Measurements from ENCODE around the gene DACT3. TPM values are rescaled to one million over a fixed set of nuclear protein-coding genes. Genes with fewer than 3 reads are reported as not detected.

Gene DACT3
- polyA plus RNA-seq, 1 of the 3 experiments (the other 2 are of a cell fraction), result 9.5 TPM

GRCh38 chr19:46648060-46648960 lies 12.7 kb downstream of the DACT3 start:
- Histone ChIP-seq H3K4me3 (ENCODE audit: low read depth in 2 of 2, low read length in 1 of 2) (no peak overlapping the region), H3K36me3 (replicated peaks in 1 of 2; ENCODE audit: control insufficient read depth in 1 of 2, insufficient read depth in 2 of 2, low read length in 1 of 2) (peaks cover 5 to 8% of the 10 kb centered on the region in 2 experiments), H3K79me2 (ENCODE audit: insufficient read depth) (no peaks in the 10 kb centered on the region), H3K9me2 (no peaks in the 10 kb centered on the region), H3K9me3 (no peaks in the 10 kb centered on the region), H4K20me1 (ENCODE audit: insufficient read depth) (no peaks in the 10 kb centered on the region), H3K4me1 (ENCODE audit: control insufficient read depth in 1 of 2, insufficient read depth in 2 of 2, low read depth in 1 of 2, low read length in 1 of 2) (no peaks in the 10 kb centered on the region), H3K27me3 (ENCODE audit: insufficient read depth) (no peaks in the 10 kb centered on the region), H2AFZ (ENCODE audit: low read depth) (no peak overlapping the region), H3K27ac (ENCODE audit: low read depth in 2 of 2, low read length in 1 of 2) (no peak overlapping the region), H3F3A (replicated peaks; ENCODE audit: insufficient read depth) (no peaks in the 10 kb centered on the region), H3K9ac (no peak overlapping the region), H3K4me2 (no peak overlapping the region)
- DNase-seq, result no peak
- no peak for TF ChIP-seq IRF3 (IDR thresholded peaks at IDR 0.05; ENCODE audit: low read depth, low read length)
- TF ChIP-seq EZH2phosphoT487 (IDR thresholded peaks at IDR 0.05; ENCODE audit: borderline replicate concordance, low read depth), result no peak
- no peak for TF ChIP-seq NRF1 (IDR thresholded peaks at IDR 0.05; ENCODE audit: low read depth, low read length)
- TF ChIP-seq YY1 (IDR thresholded peaks at IDR 0.05; ENCODE audit: low read depth), result no peak
- TF ChIP-seq NFIC (IDR thresholded peaks at IDR 0.05; ENCODE audit: borderline replicate concordance), result no peak
- TF ChIP-seq GATA2 (CRISPR knock-in tag; IDR thresholded peaks at IDR 0.05), result no peak
- TF ChIP-seq RAD21 (IDR thresholded peaks at IDR 0.05; ENCODE audit: low read length), result no peak
- TF ChIP-seq RFX5 (IDR thresholded peaks at IDR 0.05; ENCODE audit: low read length), result no peak
- TF ChIP-seq EP300 (IDR thresholded peaks at IDR 0.05; ENCODE audit: borderline replicate concordance in 1 of 2, low read depth in 1 of 2, low read length in 1 of 2), result no peak
- TF ChIP-seq TCF12 (IDR thresholded peaks at IDR 0.05), result no peak
- TF ChIP-seq SIN3A (IDR thresholded peaks at IDR 0.05; ENCODE audit: borderline replicate concordance, low read depth, low read length), result no peak
- TF ChIP-seq MXI1 (IDR thresholded peaks at IDR 0.05; ENCODE audit: low read depth, low read length), result no peak
- TF ChIP-seq FOXM1 (IDR thresholded peaks at IDR 0.05; ENCODE audit: low read depth), result no peak
- TF ChIP-seq RXRA (IDR thresholded peaks at IDR 0.05; ENCODE audit: borderline replicate concordance, low read depth), result no peak
- TF ChIP-seq FOSL2 (IDR thresholded peaks at IDR 0.05; ENCODE audit: borderline replicate concordance, low read depth), result no peak
- TF ChIP-seq CHD2 (IDR thresholded peaks at IDR 0.05; ENCODE audit: low read length, partially characterized antibody), result no peak
- no peak for TF ChIP-seq MEF2A (IDR thresholded peaks at IDR 0.05; ENCODE audit: borderline replicate concordance, low read depth)
- no peak for TF ChIP-seq FOXJ3 (CRISPR knock-in tag; IDR thresholded peaks at IDR 0.05)
- no peak for TF ChIP-seq REST (IDR thresholded peaks at IDR 0.05; ENCODE audit: low read depth, low read length)
- TF ChIP-seq SMC3 (IDR thresholded peaks at IDR 0.05; ENCODE audit: low read depth, low read length), result no peak
- CTCF ChIA-PET, result interaction anchor here (2.1 kb wide), 1 partner anchor 35 kb away, joined by 5 read pairs; no protein-coding TSS in a partner anchor
- 93% methylated on average over 49 of the region's 63 CpGs for WGBS (ENCODE audit: low lambda C conversion rate)
- POLR2A ChIA-PET, result no interaction called here

Measured in SK-N-SH (cell line).